Measurements from ENCODE around the gene KPTN. TPM values are rescaled to one million over a fixed set of nuclear protein-coding genes. Genes with fewer than 3 reads are reported as not detected.
A peak's percentile ranks its signal among the peaks of the same experiment; 100 is the strongest.

Gene KPTN
- total and polyA plus RNA-seq, 2 of the 13 experiments (the other 11 are each of a cell fraction or from before 2014, with no cell fraction given): 9.1 to 13.3 TPM

- TF ChIP-seq ZSCAN20 (CRISPR knock-in tag; IDR thresholded peaks at IDR 0.05; ENCODE audit: borderline replicate concordance): no peak
- no peak for TF ChIP-seq ZNF430 (CRISPR knock-in tag; IDR thresholded peaks at IDR 0.05)
- no peak for TF ChIP-seq ERF (CRISPR knock-in tag; IDR thresholded peaks at IDR 0.05)
- no peak for TF ChIP-seq ZNF512 (CRISPR knock-in tag; IDR thresholded peaks at IDR 0.05)
- no peak for TF ChIP-seq ZNF562 (CRISPR knock-in tag; IDR thresholded peaks at IDR 0.05; ENCODE audit: borderline replicate concordance)
- 0 out of 2 replicates have a peak, but pooled peaks have one; percentile 25 for TF ChIP-seq UBTF (CRISPR knock-in tag; IDR thresholded peaks at IDR 0.05)
- TF ChIP-seq ELF3 (CRISPR knock-in tag; IDR thresholded peaks at IDR 0.05): no peak
- 0 out of 2 replicates have a peak, but pooled peaks have one; percentile 36 for TF ChIP-seq U2AF2 (IDR thresholded peaks at IDR 0.05; ENCODE audit: low read depth, low read length)
- TF ChIP-seq EED (CRISPR knock-in tag; IDR thresholded peaks at IDR 0.05): 0 out of 2 replicates have a peak, but pooled peaks have one; percentile 43
- no peak for TF ChIP-seq ZXDC (CRISPR knock-in tag; IDR thresholded peaks at IDR 0.05)
- peak; percentile 94; the same call in 1 of the 2 replicates for TF ChIP-seq IRF9 (CRISPR knock-in tag; IDR thresholded peaks at IDR 0.05; ENCODE audit: borderline replicate concordance)
- no peak for TF ChIP-seq ZNF512B (CRISPR knock-in tag; IDR thresholded peaks at IDR 0.05; ENCODE audit: borderline replicate concordance)
- TF ChIP-seq DZIP1 (CRISPR knock-in tag; IDR thresholded peaks at IDR 0.05): no peak
Observed at GRCh38 chr19:47483800-47484690, at the start of gene KPTN (continued).
